ENCODE results near the gene COL4A2. TPM values are rescaled to one million over a fixed set of nuclear protein-coding genes. Genes with fewer than 3 reads are reported as not detected.
"Not testable (repeated sequence)": the region's sequence is repeated elsewhere in the genome, so short reads cannot be mapped to it uniquely, and the experiment has no call there.

Gene COL4A2
- total RNA-seq, 3 donors from 2014 or later (not counting 1 experiment from before 2014, with no cell fraction given): not detected

- H3K27me3 ChIP-seq (ENCODE audit: control insufficient read depth, insufficient read depth, low read length): no peaks in the 10 kb centered on the region
- no peaks in the 10 kb centered on the region for H3K36me3 ChIP-seq (ENCODE audit: control insufficient read depth, insufficient read depth, low read length)
- ATAC-seq (no peak), DNase-seq (no peak)
- no peak overlapping the region for H3K27ac ChIP-seq (ENCODE audit: low read length)
- H3K9me3 ChIP-seq (ENCODE audit: control insufficient read depth, insufficient read depth, low read length): no peaks in the 10 kb centered on the region
- 94% methylated on average over 6 of the region's 6 CpGs for WGBS (ENCODE audit: insufficient coverage)
- Mint-ChIP-seq H3K9me3 (no peaks in the 10 kb centered on the region), H3K36me3 (no peaks in the 10 kb centered on the region), H3K4me1 (peaks cover 10 to 15% of the 10 kb centered on the region in 2 donors), H3K27me3 (ENCODE audit: low read depth in 2 of 2) (no peaks in the 10 kb centered on the region), H3K27ac (no peak overlapping the region), H3K4me3 (no peak overlapping the region)
- intact Hi-C loops (cut with micrococcal nuclease): no loop called here
- peaks cover 27% of the 10 kb centered on the region for H3K4me1 ChIP-seq (ENCODE audit: control insufficient read depth, insufficient read depth, low read length)
- TF ChIP-seq CTCF (IDR thresholded peaks at IDR 0.05): no peak
- H3K4me3 ChIP-seq (ENCODE audit: low read length): no peak overlapping the region
Measured at GRCh38 chr13:110528911-110529310, 221.8 kb downstream of the COL4A2 start.

- TF ChIP-seq CTCF (IDR thresholded peaks at IDR 0.05): no peak
- no peak overlapping the region for H3K27ac Mint-ChIP-seq
- WGBS (ENCODE audit: insufficient coverage): 84% methylated on average over 15 of the region's 23 CpGs
- DNase-seq (no peak), ATAC-seq (no peak)
- Histone ChIP-seq H3K27ac (ENCODE audit: low read length) (no peak overlapping the region), H3K36me3 (ENCODE audit: control insufficient read depth, insufficient read depth, low read length) (no peaks in the 10 kb centered on the region), H3K9me3 (ENCODE audit: control insufficient read depth, insufficient read depth, low read length) (no peaks in the 10 kb centered on the region), H3K27me3 (ENCODE audit: control insufficient read depth, insufficient read depth, low read length) (no peaks in the 10 kb centered on the region), H3K4me3 (ENCODE audit: low read length) (no peak overlapping the region), H3K4me1 (ENCODE audit: control insufficient read depth, insufficient read depth, low read length) (peaks cover 19% of the 10 kb centered on the region)
- H3K4me1 Mint-ChIP-seq: peaks cover 4 to 8% of the 10 kb centered on the region in 2 donors
- H3K27me3 Mint-ChIP-seq (ENCODE audit: low read depth in 2 of 2): no peaks in the 10 kb centered on the region
- H3K36me3 Mint-ChIP-seq: no peaks in the 10 kb centered on the region
- H3K9me3 Mint-ChIP-seq: no peaks in the 10 kb centered on the region
- H3K4me3 Mint-ChIP-seq: no peak overlapping the region
- intact Hi-C loops (cut with micrococcal nuclease): no loop called here
Measured at GRCh38 chr13:110529522-110530311, 222.6 kb downstream of the COL4A2 start.

- Histone ChIP-seq H3K27ac (ENCODE audit: low read length) (no peak overlapping the region), H3K27me3 (ENCODE audit: control insufficient read depth, insufficient read depth, low read length) (no peaks in the 10 kb centered on the region), H3K9me3 (ENCODE audit: control insufficient read depth, insufficient read depth, low read length) (no peaks in the 10 kb centered on the region), H3K4me1 (ENCODE audit: control insufficient read depth, insufficient read depth, low read length) (peaks cover 11% of the 10 kb centered on the region), H3K4me3 (ENCODE audit: low read length) (no peak overlapping the region), H3K36me3 (ENCODE audit: control insufficient read depth, insufficient read depth, low read length) (no peaks in the 10 kb centered on the region)
- H3K4me3 Mint-ChIP-seq: no peak overlapping the region
- no peaks in the 10 kb centered on the region for H3K36me3 Mint-ChIP-seq
- H3K27ac Mint-ChIP-seq: no peak overlapping the region
- no peaks in the 10 kb centered on the region for H3K27me3 Mint-ChIP-seq (ENCODE audit: low read depth in 2 of 2)
- DNase-seq (no peak), ATAC-seq (no peak)
- no peaks in the 10 kb centered on the region for H3K4me1 Mint-ChIP-seq
- WGBS (ENCODE audit: insufficient coverage): 89% methylated on average over 7 of the region's 7 CpGs
- TF ChIP-seq CTCF (IDR thresholded peaks at IDR 0.05): no peak
- H3K9me3 Mint-ChIP-seq: no peaks in the 10 kb centered on the region
- intact Hi-C loops (cut with micrococcal nuclease): no loop called here
Measured at GRCh38 chr13:110531100-110531499, 224.0 kb downstream of the COL4A2 start.

GRCh38 chr13:110531671-110532083 lies 224.6 kb downstream of the COL4A2 start:
- Mint-ChIP-seq H3K4me3 (no peak overlapping the region), H3K27ac (no peak overlapping the region), H3K36me3 (no peaks in the 10 kb centered on the region), H3K9me3 (no peaks in the 10 kb centered on the region), H3K4me1 (no peaks in the 10 kb centered on the region), H3K27me3 (ENCODE audit: low read depth in 2 of 2) (no peaks in the 10 kb centered on the region)
- ATAC-seq (no peak), DNase-seq (no peak)
- no peak overlapping the region for H3K4me3 ChIP-seq (ENCODE audit: low read length)
- no peaks in the 10 kb centered on the region for H3K27me3 ChIP-seq (ENCODE audit: control insufficient read depth, insufficient read depth, low read length)
- no peak for TF ChIP-seq CTCF (IDR thresholded peaks at IDR 0.05)
- peaks cover 9% of the 10 kb centered on the region for H3K4me1 ChIP-seq (ENCODE audit: control insufficient read depth, insufficient read depth, low read length)
- no peak overlapping the region for H3K27ac ChIP-seq (ENCODE audit: low read length)
- no peaks in the 10 kb centered on the region for H3K9me3 ChIP-seq (ENCODE audit: control insufficient read depth, insufficient read depth, low read length)
- 82% methylated on average over 8 of the region's 9 CpGs for WGBS (ENCODE audit: insufficient coverage)
- intact Hi-C loops (cut with micrococcal nuclease): no loop called here
- no peaks in the 10 kb centered on the region for H3K36me3 ChIP-seq (ENCODE audit: control insufficient read depth, insufficient read depth, low read length)

- H3K9me3 Mint-ChIP-seq; H3K36me3 ChIP-seq (ENCODE audit: control insufficient read depth, insufficient read depth, low read length); H3K4me3 Mint-ChIP-seq; intact Hi-C loops (cut with micrococcal nuclease); DNase-seq; H3K27ac ChIP-seq (ENCODE audit: low read length); H3K36me3 Mint-ChIP-seq; H3K4me3 ChIP-seq (ENCODE audit: low read length); ATAC-seq; H3K4me1 ChIP-seq (ENCODE audit: control insufficient read depth, insufficient read depth, low read length); H3K27me3 ChIP-seq (ENCODE audit: control insufficient read depth, insufficient read depth, low read length); H3K9me3 ChIP-seq (ENCODE audit: control insufficient read depth, insufficient read depth, low read length); H3K27me3 Mint-ChIP-seq (ENCODE audit: low read depth in 2 of 2); H3K4me1 Mint-ChIP-seq; H3K27ac Mint-ChIP-seq: not testable (repeated sequence)
- WGBS (ENCODE audit: insufficient coverage): 77% methylated on average over 2 of the region's 2 CpGs
Measured at GRCh38 chr13:110532258-110532657, 225.2 kb downstream of the COL4A2 start.

Data from natural killer cell (primary cell).